Activated gamma-delta T cell treated with anti-CD3 and anti-CD28 coated beads, Interleukin-2, amount 50 U/mL, for 16 hours (primary cell): Measurements from ENCODE around the gene PPCDC.

Experiments
- DNase-seq: peaks from one replicate; pipeline ENCODE4 v3.0.0-alpha.2; 2020; ENCODE audit warnings: low read depth

The PPCDC gene

GRCh38 chr15:75044258-75044878 lies 21.0 kb downstream of the PPCDC start:
- no peak for DNase-seq

- no peak for DNase-seq
Observed at GRCh38 chr15:75045332-75046015, 22.1 kb downstream of the PPCDC start.

GRCh38 chr15:75048394-75048793 lies 25.0 kb downstream of the PPCDC start:
- DNase-seq, result no peak

GRCh38 chr15:75049392-75049791 lies 26.0 kb downstream of the PPCDC start:
- no peak for DNase-seq

- no peak for DNase-seq
Observed at GRCh38 chr15:75050283-75050682, 26.9 kb downstream of the PPCDC start.

- no peak for DNase-seq
Observed at GRCh38 chr15:75051191-75051608, 27.8 kb downstream of the PPCDC start.

- DNase-seq, result no peak
Observed at GRCh38 chr15:75051711-75052110, 28.3 kb downstream of the PPCDC start.

GRCh38 chr15:75052972-75053747 lies 29.8 kb downstream of the PPCDC start:
- DNase-seq, result no peak

GRCh38 chr15:75053748-75054125 lies 30.3 kb downstream of the PPCDC start:
- DNase-seq, result no peak

GRCh38 chr15:75054172-75054897 lies 30.9 kb downstream of the PPCDC start:
- DNase-seq, result no peak

GRCh38 chr15:75056036-75056435 lies 32.6 kb downstream of the PPCDC start:
- no peak for DNase-seq

- DNase-seq, result no peak
Observed at GRCh38 chr15:75058127-75058905, 34.9 kb downstream of the PPCDC start.

- no peak for DNase-seq
Observed at GRCh38 chr15:75059607-75060006, 36.2 kb downstream of the PPCDC start.

GRCh38 chr15:75061272-75061671 lies 37.9 kb downstream of the PPCDC start:
- no peak for DNase-seq

GRCh38 chr15:75062706-75063105 lies 39.3 kb downstream of the PPCDC start:
- no peak for DNase-seq

GRCh38 chr15:75063338-75063737 lies 39.9 kb downstream of the PPCDC start:
- no peak for DNase-seq

- DNase-seq, result no peak
Observed at GRCh38 chr15:75063889-75064288, 40.5 kb downstream of the PPCDC start.

GRCh38 chr15:75064846-75065245 lies 41.5 kb downstream of the PPCDC start:
- DNase-seq, result no peak

- DNase-seq, result no peak
Observed at GRCh38 chr15:75065467-75065850, 42.1 kb downstream of the PPCDC start.

- no peak for DNase-seq
Observed at GRCh38 chr15:75065851-75066509, 42.6 kb downstream of the PPCDC start.

GRCh38 chr15:75067123-75067830 lies 43.9 kb downstream of the PPCDC start:
- DNase-seq, result no peak
